Central memory CD4-positive, alpha-beta T cell (primary cell): ENCODE results near the gene ELAVL1.
"Not testable (repeated sequence)": the region's sequence is repeated elsewhere in the genome, so short reads cannot be mapped to it uniquely, and the experiment has no call there.

Source experiments
- DNase-seq: peaks from one replicate; pipeline ENCODE4 v3.0.0; 2022

Gene ELAVL1

GRCh38 chr19:7968008-7968795 is 37.2 kb downstream of the ELAVL1 start:
- DNase-seq = no peak

- no peak for DNase-seq
Measured at GRCh38 chr19:7965921-7966665, 39.3 kb downstream of the ELAVL1 start.

GRCh38 chr19:7965259-7965841 is 40.1 kb downstream of the ELAVL1 start:
- no peak for DNase-seq

GRCh38 chr19:7963566-7963965 is 41.9 kb downstream of the ELAVL1 start:
- DNase-seq = no peak

GRCh38 chr19:7962644-7963268 is 42.7 kb downstream of the ELAVL1 start:
- DNase-seq = no peak

- no peak for DNase-seq
Measured at GRCh38 chr19:7961920-7962626, 43.4 kb downstream of the ELAVL1 start.

GRCh38 chr19:7961082-7961481 is 44.4 kb downstream of the ELAVL1 start:
- not testable (repeated sequence) for DNase-seq

GRCh38 chr19:7959211-7959610 is 46.2 kb downstream of the ELAVL1 start:
- no peak for DNase-seq

GRCh38 chr19:7955696-7956095 is 49.7 kb downstream of the ELAVL1 start:
- DNase-seq = no peak

GRCh38 chr19:7953576-7953975 is 51.9 kb downstream of the ELAVL1 start:
- no peak for DNase-seq

- no peak for DNase-seq
Measured at GRCh38 chr19:7953060-7953459, 52.4 kb downstream of the ELAVL1 start.

GRCh38 chr19:7947939-7948338 is 57.5 kb downstream of the ELAVL1 start:
- no peak for DNase-seq

GRCh38 chr19:7944177-7944761 is 61.2 kb downstream of the ELAVL1 start:
- peak; percentile 77 for DNase-seq

- peak; percentile 99 for DNase-seq
Measured at GRCh38 chr19:7943444-7944176, 61.8 kb downstream of the ELAVL1 start, which contains the start of gene TIMM44. TIMM44 (minus strand) TSS chr19:7943666; CDS start chr19:7943651, 15 bp downstream.

GRCh38 chr19:7942981-7943443 is 62.4 kb downstream of the ELAVL1 start:
- DNase-seq = no peak

GRCh38 chr19:7941895-7942596 is 63.4 kb downstream of the ELAVL1 start:
- DNase-seq = no peak

GRCh38 chr19:7940841-7941240 is 64.6 kb downstream of the ELAVL1 start:
- DNase-seq = no peak

- no peak for DNase-seq
Measured at GRCh38 chr19:7934766-7935165, 70.7 kb downstream of the ELAVL1 start.

GRCh38 chr19:7933828-7934725 is 71.4 kb downstream of the ELAVL1 start:
- DNase-seq = no peak

- DNase-seq = no peak
Measured at GRCh38 chr19:7933411-7933810, 72.0 kb downstream of the ELAVL1 start.
